22Rv1 (cell line): ENCODE results near the gene CDCA5.

Experiments
- H3K27ac ChIP-seq: fragments of 450-650 bp; 2 replicates; pipeline ENCODE4 v1.5.1; 2017
- CTCF ChIP-seq: fragments of 450-650 bp; IDR thresholded peaks from 2 replicates; pipeline ENCODE4 v1.5.1; 2017; ENCODE audit warnings: mild to moderate bottlenecking
- ZFX ChIP-seq: fragments of 450-650 bp; IDR thresholded peaks from 2 replicates; pipeline ENCODE4 v1.6.1; 2017; ENCODE audit warnings: antibody characterized with exemption, borderline replicate concordance

The CDCA5 gene

GRCh38 chr11:65083834-65084597, at the start of gene CDCA5, which contains the start of gene ZFPL1:
CDCA5 (minus strand) TSS chr11:65084040; CDS start chr11:65083978, 62 bp downstream.
ZFPL1 (plus strand) TSS chr11:65084222; CDS start chr11:65084699, 477 bp downstream.
- H3K27ac ChIP-seq: peak within 1 kb of the TSS; percentile 80
- TF ChIP-seq CTCF: no peak
- TF ChIP-seq ZFX: no peak

GRCh38 chr11:65132988-65133700, 49.3 kb upstream of the CDCA5 start:
- H3K27ac ChIP-seq: peak overlapping the region; percentile 98
- TF ChIP-seq CTCF: no peak
- TF ChIP-seq ZFX: no peak

GRCh38 chr11:65132238-65132987, 48.6 kb upstream of the CDCA5 start:
- H3K27ac ChIP-seq: peak overlapping the region; percentile 98
- TF ChIP-seq CTCF: no peak
- no peak for TF ChIP-seq ZFX

GRCh38 chr11:65131895-65132237, 48.0 kb upstream of the CDCA5 start:
- H3K27ac ChIP-seq: no peak overlapping the region
- TF ChIP-seq ZFX: no peak
- no peak for TF ChIP-seq CTCF

GRCh38 chr11:65131417-65131776, 47.6 kb upstream of the CDCA5 start:
- TF ChIP-seq CTCF: no peak
- TF ChIP-seq ZFX: no peak
- no peak overlapping the region for H3K27ac ChIP-seq

GRCh38 chr11:65130631-65131416, 47.0 kb upstream of the CDCA5 start:
- no peak for TF ChIP-seq CTCF
- H3K27ac ChIP-seq: no peak overlapping the region
